HepG2 (cell line): ENCODE data around the gene SLC9A8. TPM values are rescaled to one million over a fixed set of nuclear protein-coding genes. Genes with fewer than 3 reads are reported as not detected.
A peak's percentile ranks its signal among the peaks of the same experiment; 100 is the strongest.

Experiments
- BHLHE40 ChIP-seq: IDR thresholded peaks from 2 replicates; pipeline ENCODE4 v1.6.1; 2011; ENCODE audit warnings: low read length, improper control_type of control experiment
- EP300 ChIP-seq, 3 experiments: sonication (generic) in 1 of 3; formaldehyde crosslinking in 1 of 3; IDR thresholded peaks; 2 replicates each; pipeline versions ENCODE4 v1.5.1 to v1.6.1; 2011 to 2020; ENCODE audit warnings: low read depth in 2 of 3, low read length in 2 of 3, borderline replicate concordance in 1 of 3, improper control_type of control experiment in 1 of 3, mild to moderate bottlenecking in 1 of 3, missing genetic modification reagents in 1 of 3, moderate library complexity in 1 of 3
- GATAD2A ChIP-seq: IDR thresholded peaks from 2 replicates; pipeline ENCODE4 v1.6.1; 2016
- KDM6A ChIP-seq: IDR thresholded peaks from 2 replicates; pipeline ENCODE4 v1.6.1; 2016; ENCODE audit warnings: low read depth
- NRL ChIP-seq: sonication (generic); formaldehyde crosslinking; IDR thresholded peaks from 2 replicates; pipeline ENCODE4 v1.5.0; 2020; ENCODE audit warnings: missing genetic modification reagents, mild to moderate bottlenecking, moderate library complexity, borderline replicate concordance
- POGZ ChIP-seq: sonication (generic); formaldehyde crosslinking; IDR thresholded peaks from 2 replicates; pipeline ENCODE4 v1.4.0; 2020; ENCODE audit warnings: mild to moderate bottlenecking, missing genetic modification reagents
- ZNF609 ChIP-seq: sonication (generic); formaldehyde crosslinking; IDR thresholded peaks from 2 replicates; pipeline ENCODE4 v1.4.0; 2020; ENCODE audit warnings: mild to moderate bottlenecking, missing genetic modification reagents, borderline replicate concordance
- polyA plus RNA-seq, 8 experiments: library from polyadenylated mRNA; depleted of rRNA in 3 of 8; stranded (reverse) in 7 of 8; unstranded in 1 of 8; fragments of >200 nt; fragmentation: Illumina TruSeq in 4 of 8; extraction: Trizol in 4 of 8; gene quantifications; 2 replicates each; pipeline versions ENCODE4 v1.2.1 to v1.2.3, GENCODE V29; 2011 to 2016; ENCODE audit warnings: low read depth in 4 of 8, missing spikeins in 1 of 8, mixed read lengths in 1 of 8; ENCODE audit not compliant: insufficient read depth in 1 of 8
- total RNA-seq, 5 experiments: library from RNA; depleted of rRNA; stranded (reverse); fragments of >200 nt; fragmentation: Illumina TruSeq; extraction: Trizol; gene quantifications; 2 replicates each; pipeline ENCODE4 v1.2.3, GENCODE V29; 2016; ENCODE audit warnings: low read depth in 1 of 5
- TF ChIP-seq, protein P1 (sequence below): sonication (generic); formaldehyde crosslinking; IDR thresholded peaks from 2 replicates; pipeline ENCODE4 v1.5.0; 2020; ENCODE audit warnings: mild to moderate bottlenecking, missing genetic modification reagents

Gene SLC9A8
- total and polyA plus RNA-seq, 2 of the 13 experiments (the other 11 are each of a cell fraction or from before 2014, with no cell fraction given) = 4.1 to 7.4 TPM

- TF ChIP-seq, protein P1, sequence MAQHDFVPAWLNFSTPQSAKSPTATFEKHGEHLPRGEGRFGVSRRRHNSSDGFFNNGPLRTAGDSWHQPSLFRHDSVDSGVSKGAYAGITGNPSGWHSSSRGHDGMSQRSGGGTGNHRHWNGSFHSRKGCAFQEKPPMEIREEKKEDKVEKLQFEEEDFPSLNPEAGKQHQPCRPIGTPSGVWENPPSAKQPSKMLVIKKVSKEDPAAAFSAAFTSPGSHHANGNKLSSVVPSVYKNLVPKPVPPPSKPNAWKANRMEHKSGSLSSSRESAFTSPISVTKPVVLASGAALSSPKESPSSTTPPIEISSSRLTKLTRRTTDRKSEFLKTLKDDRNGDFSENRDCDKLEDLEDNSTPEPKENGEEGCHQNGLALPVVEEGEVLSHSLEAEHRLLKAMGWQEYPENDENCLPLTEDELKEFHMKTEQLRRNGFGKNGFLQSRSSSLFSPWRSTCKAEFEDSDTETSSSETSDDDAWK = no peak
- peak; percentile 79 for TF ChIP-seq POGZ
- no peak for TF ChIP-seq BHLHE40
- no peak for TF ChIP-seq KDM6A (CRISPR knock-in tag)
- TF ChIP-seq ZNF609 (CRISPR knock-in tag) = 0 out of 2 replicates have a peak, but pooled peaks have one; percentile 18
- peak in 1 of 2 experiments; percentile 83; a peak in 2 of 4 replicates for TF ChIP-seq EP300 (IDR thresholded peaks at IDR 0.05; ENCODE audit: low read depth in 2 of 2, low read length in 2 of 2)
- TF ChIP-seq EP300 (CRISPR knock-in tag; IDR thresholded peaks at IDR 0.05; ENCODE audit: borderline replicate concordance) = no peak; the same call in 1 of the 2 replicates
- TF ChIP-seq GATAD2A = peak; percentile 86
- TF ChIP-seq NRL (CRISPR knock-in tag) = peak; percentile 63; the same call in 1 of the 2 replicates
These were observed 20.2 kb downstream of the SLC9A8 start (continued) for GRCh38 chr20:49832632-49833327.
